Measurements from ENCODE around the gene PARVB.
A peak's percentile ranks its signal among the peaks of the same experiment; 100 is the strongest.
"Not testable (repeated sequence)": the region's sequence is repeated elsewhere in the genome, so short reads cannot be mapped to it uniquely, and the experiment has no call there.

PARVB gene

GRCh38 chr22:44056649-44057048 is 32.5 kb downstream of the PARVB start:
- not testable (repeated sequence) for DNase-seq (ENCODE audit: low read depth)

GRCh38 chr22:44057401-44057987 is 33.4 kb downstream of the PARVB start:
- no peak for DNase-seq (ENCODE audit: low read depth)

GRCh38 chr22:44063462-44064371 is 39.6 kb downstream of the PARVB start:
- no peak for DNase-seq (ENCODE audit: low read depth)

GRCh38 chr22:44067033-44067432 is 42.9 kb downstream of the PARVB start:
- DNase-seq (ENCODE audit: low read depth): no peak

- no peak for DNase-seq (ENCODE audit: low read depth)
These were observed 43.8 kb downstream of the PARVB start for GRCh38 chr22:44067901-44068300.

- no peak for DNase-seq (ENCODE audit: low read depth)
These were observed 44.5 kb downstream of the PARVB start for GRCh38 chr22:44068422-44069191.

- DNase-seq (ENCODE audit: low read depth): no peak
These were observed 45.9 kb downstream of the PARVB start for GRCh38 chr22:44070029-44070428.

- no peak for DNase-seq (ENCODE audit: low read depth)
These were observed 47.8 kb downstream of the PARVB start for GRCh38 chr22:44071781-44072326.

GRCh38 chr22:44074337-44074984 is 50.4 kb downstream of the PARVB start:
- DNase-seq (ENCODE audit: low read depth): no peak

GRCh38 chr22:44075022-44075421 is 50.9 kb downstream of the PARVB start:
- DNase-seq (ENCODE audit: low read depth): no peak

- DNase-seq (ENCODE audit: low read depth): no peak
These were observed 51.6 kb downstream of the PARVB start for GRCh38 chr22:44075670-44076069.

GRCh38 chr22:44076825-44077224 is 52.7 kb downstream of the PARVB start:
- DNase-seq (ENCODE audit: low read depth): no peak

- peak; percentile 53 for DNase-seq (ENCODE audit: low read depth)
These were observed 57.1 kb downstream of the PARVB start for GRCh38 chr22:44080936-44081861.

GRCh38 chr22:44082801-44083200 is 58.7 kb downstream of the PARVB start:
- DNase-seq (ENCODE audit: low read depth): no peak

GRCh38 chr22:44084044-44084772 is 60.1 kb downstream of the PARVB start:
- DNase-seq (ENCODE audit: low read depth): no peak

GRCh38 chr22:44085743-44086270 is 61.7 kb downstream of the PARVB start:
- no peak for DNase-seq (ENCODE audit: low read depth)

GRCh38 chr22:44086271-44087088 is 62.4 kb downstream of the PARVB start:
- no peak for DNase-seq (ENCODE audit: low read depth)

- no peak for DNase-seq (ENCODE audit: low read depth)
These were observed 63.0 kb downstream of the PARVB start for GRCh38 chr22:44087089-44087430.

GRCh38 chr22:44088976-44089570 is 65.0 kb downstream of the PARVB start:
- DNase-seq (ENCODE audit: low read depth): no peak

Measured in stimulated activated CD8-positive, alpha-beta memory T cell treated with anti-CD3 and anti-CD28 coated beads, Interleukin-7, amount 100 ng/mL, for 24 hours (primary cell).